Neural progenitor cell (in vitro differentiated cells): Measurements from ENCODE around the gene DEK. TPM values are rescaled to one million over a fixed set of nuclear protein-coding genes. Genes with fewer than 3 reads are reported as not detected.

Experiments
- DNase-seq: peaks from one replicate; pipeline ENCODE4 v3.0.0-alpha.2; 2016; ENCODE audit warnings: low spot score
- H2AFZ ChIP-seq: fragments of 200-600 bp; sonication (generic); replicated peaks from 2 replicates; pipeline ENCODE4 v1.6.1; 2016; ENCODE audit warnings: antibody characterized with exemption
- H3F3A ChIP-seq: fragments of 200-600 bp; sonication (generic); 2 replicates; pipeline ENCODE4 v1.6.1; 2016; ENCODE audit warnings: antibody characterized with exemption, low read depth
- H3K27ac ChIP-seq: fragments of 200-600 bp; sonication (generic); 2 replicates; pipeline ENCODE4 v1.5.1; 2016; ENCODE audit warnings: mild to moderate bottlenecking
- H3K27me3 ChIP-seq: fragments of 200-600 bp; sonication (generic); 2 replicates; pipeline ENCODE4 v1.6.1; 2016; ENCODE audit warnings: mild to moderate bottlenecking, moderate library complexity
- H3K36me3 ChIP-seq: fragments of 200-600 bp; sonication (generic); 2 replicates; pipeline ENCODE4 v1.5.1; 2016
- H3K4me1 ChIP-seq: fragments of 200-600 bp; sonication (generic); 2 replicates; pipeline ENCODE4 v1.6.1; 2016; ENCODE audit warnings: mixed run types
- H3K4me2 ChIP-seq: fragments of 200-600 bp; sonication (generic); 2 replicates; pipeline ENCODE4 v1.6.1; 2016
- H3K4me3 ChIP-seq: fragments of 200-600 bp; sonication (generic); 2 replicates; pipeline ENCODE4 v1.5.1; 2016
- H3K79me2 ChIP-seq: fragments of 200-600 bp; sonication (generic); 2 replicates; pipeline ENCODE4 v1.6.1; 2016; ENCODE audit warnings: low read depth
- H3K9ac ChIP-seq: fragments of 200-600 bp; sonication (generic); 2 replicates; pipeline ENCODE4 v1.6.1; 2016
- H3K9me3 ChIP-seq: fragments of 200-600 bp; sonication (generic); 2 replicates; pipeline ENCODE4 v1.5.1; 2016; ENCODE audit warnings: low read depth
- H4K20me1 ChIP-seq: fragments of 200-600 bp; sonication (generic); 2 replicates; pipeline ENCODE4 v1.6.1; 2016; ENCODE audit warnings: low read depth
- H3K27ac Mint-ChIP-seq: 3 replicates; pipeline ENCODE4 v1.8.0; 2021; ENCODE audit warnings: mixed read lengths
- H3K27me3 Mint-ChIP-seq: 2 replicates; pipeline ENCODE4 v1.8.0; 2022; ENCODE audit warnings: low read depth, mild to moderate bottlenecking, inconsistent platforms, moderate library complexity, mixed read lengths; ENCODE audit not compliant: insufficient read depth
- H3K36me3 Mint-ChIP-seq: 3 replicates; pipeline ENCODE4 v1.8.0; 2021; ENCODE audit warnings: mixed read lengths
- H3K4me1 Mint-ChIP-seq: 3 replicates; pipeline ENCODE4 v1.8.0; 2021; ENCODE audit warnings: mixed read lengths
- H3K4me3 Mint-ChIP-seq: 3 replicates; pipeline ENCODE4 v1.8.0; 2021; ENCODE audit warnings: mild to moderate bottlenecking, moderate library complexity, mixed read lengths
- H3K9me3 Mint-ChIP-seq: 3 replicates; pipeline ENCODE4 v1.8.0; 2020; ENCODE audit warnings: mixed read lengths
- CTCF ChIP-seq: fragments of 200-600 bp; sonication (generic); IDR thresholded peaks from 2 replicates; pipeline ENCODE4 v1.5.1; 2017; ENCODE audit warnings: antibody characterized with exemption, mild to moderate bottlenecking
- EZH2 ChIP-seq: fragments of 200-600 bp; sonication (generic); IDR thresholded peaks from 2 replicates; pipeline ENCODE4 v1.6.1; 2017; ENCODE audit warnings: antibody characterized with exemption, mild to moderate bottlenecking, moderate library complexity
- EZH2phosphoT487 ChIP-seq: fragments of 200-600 bp; sonication (generic); IDR thresholded peaks from 2 replicates; pipeline ENCODE4 v1.6.1; 2017; ENCODE audit warnings: antibody characterized with exemption
- total RNA-seq: library from RNA; depleted of rRNA; stranded (reverse); fragments of >200 nt; gene quantifications from 2 replicates; pipeline ENCODE4 v1.2.3, GENCODE V29; 2015; ENCODE audit warnings: low replicate concordance

DEK gene
- total RNA-seq, 1 donor from 2014 or later = 501 TPM

GRCh38 chr6:18187701-18188100, 76.6 kb downstream of the DEK start:
- no peak overlapping the region for H3K27ac ChIP-seq
- H2AFZ ChIP-seq = no peak overlapping the region
- H3K27me3 ChIP-seq = no peaks in the 10 kb centered on the region
- no peaks in the 10 kb centered on the region for H3K9me3 ChIP-seq
- no peak overlapping the region for H3K4me3 ChIP-seq
- H3K79me2 ChIP-seq = no peaks in the 10 kb centered on the region
- H4K20me1 ChIP-seq = no peaks in the 10 kb centered on the region
- H3K4me2 ChIP-seq = no peak overlapping the region
- peaks cover 19% of the 10 kb centered on the region for H3K4me1 ChIP-seq
- no peak overlapping the region for H3K27ac Mint-ChIP-seq
- peaks cover 18% of the 10 kb centered on the region for H3F3A ChIP-seq
- no peak for DNase-seq
- H3K36me3 Mint-ChIP-seq = peaks cover 4% of the 10 kb centered on the region
- no peaks in the 10 kb centered on the region for H3K9me3 Mint-ChIP-seq
- H3K4me3 Mint-ChIP-seq = no peak overlapping the region
- H3K9ac ChIP-seq = no peak overlapping the region
- no peaks in the 10 kb centered on the region for H3K36me3 ChIP-seq
- TF ChIP-seq CTCF (no peak), EZH2phosphoT487 (no peak), EZH2 (no peak)
- H3K4me1 Mint-ChIP-seq = peaks cover 31% of the 10 kb centered on the region
- no peaks in the 10 kb centered on the region for H3K27me3 Mint-ChIP-seq

- H3K27ac ChIP-seq = peak overlapping the region; percentile 0
- peaks cover 31% of the 10 kb centered on the region for H3K4me1 Mint-ChIP-seq
Observed at GRCh38 chr6:18186540-18187250, 77.6 kb downstream of the DEK start.

GRCh38 chr6:18186033-18186432, 78.3 kb downstream of the DEK start:
- H3K27me3 ChIP-seq = no peaks in the 10 kb centered on the region
- H2AFZ ChIP-seq = no peak overlapping the region
- no peak for TF ChIP-seq EZH2phosphoT487
- TF ChIP-seq CTCF = no peak
- no peak for TF ChIP-seq EZH2
- peak overlapping the region; percentile 43 for H3K27ac ChIP-seq
- Mint-ChIP-seq H3K9me3 (no peaks in the 10 kb centered on the region), H3K27me3 (no peaks in the 10 kb centered on the region), H3K36me3 (peaks cover 4% of the 10 kb centered on the region), H3K4me1 (peaks cover 31% of the 10 kb centered on the region), H3K27ac (peak overlapping the region; percentile 88), H3K4me3 (no peak overlapping the region)
- H3K4me1 ChIP-seq = peaks cover 19% of the 10 kb centered on the region
- H3K4me3 ChIP-seq = no peak overlapping the region
- H4K20me1 ChIP-seq = no peaks in the 10 kb centered on the region
- no peak overlapping the region for H3K9ac ChIP-seq
- H3K9me3 ChIP-seq = no peaks in the 10 kb centered on the region
- H3K4me2 ChIP-seq = peak overlapping the region; percentile 38
- H3F3A ChIP-seq = peaks cover 18% of the 10 kb centered on the region
- no peaks in the 10 kb centered on the region for H3K79me2 ChIP-seq
- DNase-seq = peak; percentile 28
- H3K36me3 ChIP-seq = no peaks in the 10 kb centered on the region

More at GRCh38 chr6:18186540-18187250, 77.6 kb downstream of the DEK start:
- Mint-ChIP-seq H3K9me3 (no peaks in the 10 kb centered on the region), H3K4me3 (no peak overlapping the region), H3K27me3 (no peaks in the 10 kb centered on the region), H3K27ac (peak overlapping the region; percentile 88), H3K36me3 (peaks cover 4% of the 10 kb centered on the region)
- Histone ChIP-seq H3K4me2 (no peak overlapping the region), H3K9me3 (no peaks in the 10 kb centered on the region), H3K9ac (no peak overlapping the region), H3K27me3 (no peaks in the 10 kb centered on the region), H3F3A (peaks cover 18% of the 10 kb centered on the region), H2AFZ (no peak overlapping the region), H3K79me2 (no peaks in the 10 kb centered on the region), H3K4me3 (no peak overlapping the region), H4K20me1 (no peaks in the 10 kb centered on the region), H3K4me1 (peaks cover 19% of the 10 kb centered on the region), H3K36me3 (no peaks in the 10 kb centered on the region)
- TF ChIP-seq CTCF = no peak
- peak; percentile 5 for DNase-seq
